ENCODE measurements around the gene RBP3. TPM values are rescaled to one million over a fixed set of nuclear protein-coding genes. Genes with fewer than 3 reads are reported as not detected.
A peak's percentile ranks its signal among the peaks of the same experiment; 100 is the strongest.

The RBP3 gene
- total RNA-seq, 1 experiment from 2014 or later: not detected

- Mint-ChIP-seq H3K9me3 (ENCODE audit: unreplicated experiment) (peaks cover 8% of the 10 kb centered on the region), H3K4me3 (ENCODE audit: unreplicated experiment) (no peak overlapping the region), H3K27me3 (ENCODE audit: insufficient read depth, unreplicated experiment) (peaks cover 6% of the 10 kb centered on the region), H3K4me1 (ENCODE audit: low read depth, unreplicated experiment) (peaks cover 6% of the 10 kb centered on the region), H3K27ac (ENCODE audit: unreplicated experiment) (no peak overlapping the region), H3K36me3 (ENCODE audit: insufficient read depth, unreplicated experiment) (no peaks in the 10 kb centered on the region)
- H3K27me3 ChIP-seq (replicated peaks; ENCODE audit: control insufficient read depth, insufficient read depth, low read length): no peaks in the 10 kb centered on the region
- POLR2A ChIA-PET: no interaction called here
- intact Hi-C loops (cut with micrococcal nuclease; ENCODE audit: unreplicated experiment): no loop called here
- CTCF ChIA-PET: interaction anchor here (0.6 to 1.9 kb wide), 2 partner anchors 292 to 321 kb away, joined by 5 to 8 read pairs; no protein-coding TSS in a partner anchor
- no peak for DNase-seq
- 0 out of 2 replicates have a peak, but pooled peaks cover 3% of the 10 kb centered on the region for H3K9me3 ChIP-seq
- H3K4me1 ChIP-seq: no peaks in the 10 kb centered on the region
- TF ChIP-seq CTCF (IDR thresholded peaks at IDR 0.05; ENCODE audit: insufficient read depth in 1 of 2, low read depth in 1 of 2, low read length in 1 of 2, severe bottlenecking in 1 of 2, unreplicated experiment in 1 of 2): no peak
- no peak overlapping the region for H3K4me3 ChIP-seq (ENCODE audit: low read depth, low read length)
- H3K36me3 ChIP-seq (ENCODE audit: control insufficient read depth, insufficient read depth, low read length): no peaks in the 10 kb centered on the region
- no TSS peak for BruUV-seq (replicated peaks)
Observed at GRCh38 chr10:47316131-47316530, 32.0 kb upstream of the RBP3 start.

GRCh38 chr10:47317251-47317650, 30.9 kb upstream of the RBP3 start:
- Mint-ChIP-seq H3K4me3 (ENCODE audit: unreplicated experiment) (no peak overlapping the region), H3K27me3 (ENCODE audit: insufficient read depth, unreplicated experiment) (peaks cover 10% of the 10 kb centered on the region), H3K36me3 (ENCODE audit: insufficient read depth, unreplicated experiment) (no peaks in the 10 kb centered on the region), H3K4me1 (ENCODE audit: low read depth, unreplicated experiment) (peaks cover 6% of the 10 kb centered on the region), H3K27ac (ENCODE audit: unreplicated experiment) (no peak overlapping the region), H3K9me3 (ENCODE audit: unreplicated experiment) (peaks cover 8% of the 10 kb centered on the region)
- DNase-seq: no peak
- no peaks in the 10 kb centered on the region for H3K27me3 ChIP-seq (replicated peaks; ENCODE audit: control insufficient read depth, insufficient read depth, low read length)
- no peak overlapping the region for H3K4me3 ChIP-seq (ENCODE audit: low read depth, low read length)
- intact Hi-C loops (cut with micrococcal nuclease; ENCODE audit: unreplicated experiment): no loop called here
- no peak for TF ChIP-seq CTCF (IDR thresholded peaks at IDR 0.05; ENCODE audit: insufficient read depth in 1 of 2, low read depth in 1 of 2, low read length in 1 of 2, severe bottlenecking in 1 of 2, unreplicated experiment in 1 of 2)
- no TSS peak for BruUV-seq (replicated peaks)
- no peaks in the 10 kb centered on the region for H3K36me3 ChIP-seq (ENCODE audit: control insufficient read depth, insufficient read depth, low read length)
- ChIA-PET CTCF (interaction anchor here (1.9 kb wide), 1 partner anchor 293 kb away, joined by 8 read pairs; no protein-coding TSS in a partner anchor), POLR2A (no interaction called here)
- H3K4me1 ChIP-seq: no peaks in the 10 kb centered on the region
- H3K9me3 ChIP-seq: 0 out of 2 replicates have a peak, but pooled peaks cover 3% of the 10 kb centered on the region

GRCh38 chr10:47318706-47319105, 29.5 kb upstream of the RBP3 start:
- Mint-ChIP-seq H3K9me3 (ENCODE audit: unreplicated experiment) (peaks cover 8% of the 10 kb centered on the region), H3K4me3 (ENCODE audit: unreplicated experiment) (no peak overlapping the region), H3K36me3 (ENCODE audit: insufficient read depth, unreplicated experiment) (no peaks in the 10 kb centered on the region), H3K27ac (ENCODE audit: unreplicated experiment) (peak overlapping the region; percentile 52), H3K27me3 (ENCODE audit: insufficient read depth, unreplicated experiment) (peaks cover 15% of the 10 kb centered on the region), H3K4me1 (ENCODE audit: low read depth, unreplicated experiment) (peaks cover 6% of the 10 kb centered on the region)
- peak; percentile 38 to 64 for DNase-seq
- CTCF ChIA-PET: no interaction called here
- no peaks in the 10 kb centered on the region for H3K27me3 ChIP-seq (replicated peaks; ENCODE audit: control insufficient read depth, insufficient read depth, low read length)
- intact Hi-C loops (cut with micrococcal nuclease; ENCODE audit: unreplicated experiment): no loop called here
- no peak overlapping the region for H3K4me3 ChIP-seq (ENCODE audit: low read depth, low read length)
- H3K36me3 ChIP-seq (ENCODE audit: control insufficient read depth, insufficient read depth, low read length): no peaks in the 10 kb centered on the region
- no TSS peak for BruUV-seq (replicated peaks)
- no peaks in the 10 kb centered on the region for H3K4me1 ChIP-seq
- 0 out of 2 replicates have a peak, but pooled peaks cover 3% of the 10 kb centered on the region for H3K9me3 ChIP-seq
- POLR2A ChIA-PET: no interaction called here
- TF ChIP-seq CTCF (IDR thresholded peaks at IDR 0.05; ENCODE audit: insufficient read depth in 1 of 2, low read depth in 1 of 2, low read length in 1 of 2, severe bottlenecking in 1 of 2, unreplicated experiment in 1 of 2): no peak

Data from Caco-2 (cell line).